GM12865 (cell line): Measurements from ENCODE around the gene CDT1.

Experiments used
- DNase-seq: peaks from one replicate; pipeline ENCODE4 v3.0.0; 2010; ENCODE audit warnings: low read depth
- H3K4me3 ChIP-seq: 2 replicates; pipeline ENCODE4 v1.5.1; 2011; ENCODE audit warnings: mild to moderate bottlenecking, low read depth, low read length, control low read depth
- CTCF ChIP-seq: IDR thresholded peaks from 2 replicates; pipeline ENCODE4 v1.5.1; 2011; ENCODE audit warnings: low read length, control low read depth, low read depth, inconsistent platforms; ENCODE audit not compliant: insufficient read depth; ENCODE audit errors: missing control alignments

CDT1 gene

GRCh38 chr16:88759245-88759975 is 44.2 kb upstream of the CDT1 start:
- H3K4me3 ChIP-seq, result no peak overlapping the region
- no peak for TF ChIP-seq CTCF
- no peak for DNase-seq

- DNase-seq, result no peak
- TF ChIP-seq CTCF, result no peak
- no peak overlapping the region for H3K4me3 ChIP-seq
Measured at GRCh38 chr16:88759976-88760350, 43.6 kb upstream of the CDT1 start.

- no peak for DNase-seq
- no peak for TF ChIP-seq CTCF
- H3K4me3 ChIP-seq, result no peak overlapping the region
Measured at GRCh38 chr16:88760424-88761142, 43.0 kb upstream of the CDT1 start.

GRCh38 chr16:88761143-88761534 is 42.5 kb upstream of the CDT1 start:
- DNase-seq, result no peak
- no peak for TF ChIP-seq CTCF
- H3K4me3 ChIP-seq, result no peak overlapping the region

GRCh38 chr16:88761830-88762229 is 41.8 kb upstream of the CDT1 start:
- H3K4me3 ChIP-seq, result no peak overlapping the region
- no peak for DNase-seq

GRCh38 chr16:88762258-88762870 is 41.2 kb upstream of the CDT1 start:
- no peak for TF ChIP-seq CTCF
- H3K4me3 ChIP-seq, result no peak overlapping the region
- no peak for DNase-seq

More at GRCh38 chr16:88761830-88762229, 41.8 kb upstream of the CDT1 start:
- no peak for TF ChIP-seq CTCF
